Measurements from ENCODE around the gene VWA7.

VWA7 gene

GRCh38 chr6:31761343-31761742 lies 15.8 kb downstream of the VWA7 start:
- TF ChIP-seq REST (IDR thresholded peaks at IDR 0.05; ENCODE audit: insufficient read depth in 1 of 2, low read depth in 2 of 2, low read length in 2 of 2), result no peak
- no peak for TF ChIP-seq TAF1 (IDR thresholded peaks at IDR 0.05; ENCODE audit: borderline replicate concordance, insufficient read depth, low read length)
- TF ChIP-seq SIN3A (IDR thresholded peaks at IDR 0.05; ENCODE audit: borderline replicate concordance, insufficient read depth, low read length), result no peak
- no peak for TF ChIP-seq FOXP2 (optimal IDR thresholded peaks at IDR 0.05; ENCODE audit: borderline replicate concordance, extremely low read depth, extremely low read length, insufficient read depth)
- TF ChIP-seq POLR2AphosphoS5 (IDR thresholded peaks at IDR 0.05; ENCODE audit: low read depth, low read length), result no peak

- TF ChIP-seq TAF1 (IDR thresholded peaks at IDR 0.05; ENCODE audit: borderline replicate concordance, insufficient read depth, low read length) (no peak), REST (IDR thresholded peaks at IDR 0.05; ENCODE audit: insufficient read depth in 1 of 2, low read depth in 2 of 2, low read length in 2 of 2) (no peak)
Measured at GRCh38 chr6:31760790-31761189, 16.3 kb downstream of the VWA7 start.

GRCh38 chr6:31758281-31758680 lies 18.8 kb downstream of the VWA7 start:
- TF ChIP-seq TAF1 (IDR thresholded peaks at IDR 0.05; ENCODE audit: borderline replicate concordance, insufficient read depth, low read length) (no peak), FOXP2 (optimal IDR thresholded peaks at IDR 0.05; ENCODE audit: borderline replicate concordance, extremely low read depth, extremely low read length, insufficient read depth) (no peak), SIN3A (IDR thresholded peaks at IDR 0.05; ENCODE audit: borderline replicate concordance, insufficient read depth, low read length) (no peak), POLR2AphosphoS5 (IDR thresholded peaks at IDR 0.05; ENCODE audit: low read depth, low read length) (no peak), REST (IDR thresholded peaks at IDR 0.05; ENCODE audit: insufficient read depth in 1 of 2, low read depth in 2 of 2, low read length in 2 of 2) (no peak)

- TF ChIP-seq TAF1 (IDR thresholded peaks at IDR 0.05; ENCODE audit: borderline replicate concordance, insufficient read depth, low read length), result no peak
- TF ChIP-seq SIN3A (IDR thresholded peaks at IDR 0.05; ENCODE audit: borderline replicate concordance, insufficient read depth, low read length), result no peak
- no peak; the same call in 1 of the 2 replicates for TF ChIP-seq POLR2AphosphoS5 (IDR thresholded peaks at IDR 0.05; ENCODE audit: low read depth, low read length)
- no peak for TF ChIP-seq REST (IDR thresholded peaks at IDR 0.05; ENCODE audit: insufficient read depth in 1 of 2, low read depth in 2 of 2, low read length in 2 of 2)
- TF ChIP-seq FOXP2 (optimal IDR thresholded peaks at IDR 0.05; ENCODE audit: borderline replicate concordance, extremely low read depth, extremely low read length, insufficient read depth), result no peak
Measured at GRCh38 chr6:31752739-31753319, 24.3 kb downstream of the VWA7 start.

Data from PFSK-1 (cell line).